A549 treated with Hydrocortisone at 1 μM for 4 hours (cell line): ENCODE data around the gene HECA. TPM values are rescaled to one million over a fixed set of nuclear protein-coding genes. Genes with fewer than 3 reads are reported as not detected.

Source experiments
- total RNA-seq: library from RNA; stranded (reverse); fragments of 200-300 nt; extraction: Qiagen RNA extraction; gene quantifications from 5 replicates; pipeline ENCODE4 v1.2.3, GENCODE V29; 2022

HECA gene, protein sequence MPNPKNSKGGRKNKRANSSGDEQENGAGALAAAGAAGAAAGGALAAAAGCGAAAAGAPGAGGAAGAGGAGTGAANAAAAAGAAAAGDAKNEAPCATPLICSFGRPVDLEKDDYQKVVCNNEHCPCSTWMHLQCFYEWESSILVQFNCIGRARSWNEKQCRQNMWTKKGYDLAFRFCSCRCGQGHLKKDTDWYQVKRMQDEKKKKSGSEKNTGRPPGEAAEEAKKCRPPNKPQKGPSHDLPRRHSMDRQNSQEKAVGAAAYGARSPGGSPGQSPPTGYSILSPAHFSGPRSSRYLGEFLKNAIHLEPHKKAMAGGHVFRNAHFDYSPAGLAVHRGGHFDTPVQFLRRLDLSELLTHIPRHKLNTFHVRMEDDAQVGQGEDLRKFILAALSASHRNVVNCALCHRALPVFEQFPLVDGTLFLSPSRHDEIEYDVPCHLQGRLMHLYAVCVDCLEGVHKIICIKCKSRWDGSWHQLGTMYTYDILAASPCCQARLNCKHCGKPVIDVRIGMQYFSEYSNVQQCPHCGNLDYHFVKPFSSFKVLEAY
- 1.1 to 2.6 TPM (median 1.9 TPM) in 5 replicates for total RNA-seq

DNA sequence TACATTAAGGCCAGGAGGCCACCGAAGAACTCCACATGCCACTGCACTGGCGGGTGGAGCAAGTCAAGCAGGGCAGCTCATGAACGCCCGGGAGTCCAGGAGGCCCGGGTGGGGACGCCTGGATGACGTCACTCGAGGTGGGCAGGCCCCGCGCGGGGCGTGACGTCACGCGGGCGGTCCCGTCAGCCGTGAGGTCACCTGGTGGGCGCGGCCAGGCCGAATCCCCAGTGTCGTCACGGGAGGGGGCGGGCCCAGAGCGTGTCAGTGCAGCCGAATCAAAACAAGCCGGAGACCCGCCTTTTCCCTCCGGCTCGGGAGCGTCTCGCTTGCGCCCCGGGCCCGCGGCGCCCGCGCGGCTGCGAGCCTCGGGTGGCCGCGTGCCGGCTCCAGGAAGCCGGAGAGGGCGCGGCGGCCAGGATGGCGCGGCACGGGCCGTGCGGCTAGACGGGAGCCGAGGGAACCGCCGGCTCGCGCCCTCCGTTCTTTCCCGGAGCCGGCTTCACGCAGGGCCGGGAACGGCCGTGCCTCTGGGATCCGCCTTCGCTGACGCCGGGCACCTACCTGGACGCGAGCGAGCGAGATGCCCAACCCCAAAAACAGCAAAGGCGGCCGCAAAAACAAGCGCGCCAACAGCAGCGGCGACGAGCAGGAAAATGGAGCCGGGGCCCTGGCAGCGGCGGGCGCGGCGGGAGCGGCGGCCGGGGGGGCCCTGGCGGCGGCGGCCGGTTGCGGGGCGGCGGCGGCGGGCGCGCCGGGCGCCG lies at the start of gene HECA:
HECA (plus strand) TSS at position 264 of the 761 bp plus-strand sequence; CDS start at position 581, 317 bp downstream.

Other genes starting within 250 kb of the HECA start
- gene REPS1, start 146.8 kb upstream of the HECA start, total RNA-seq, result 25.6 to 28.0 TPM (median 26.3 TPM) in 5 replicates
- 46.2 to 54.8 TPM (median 46.9 TPM) in 5 replicates for gene ABRACL, start 106.3 kb upstream of the HECA start, total RNA-seq
- not detected in 5 replicates for gene TXLNB, start 156.9 kb downstream of the HECA start, total RNA-seq
- 24.2 to 39.2 TPM (median 33.4 TPM) in 5 replicates for gene CITED2, start 239.6 kb downstream of the HECA start, total RNA-seq